BJ (cell line): ENCODE data around the gene EXOC6B. TPM values are rescaled to one million over a fixed set of nuclear protein-coding genes. Genes with fewer than 3 reads are reported as not detected.

Source experiments
- CTCF ChIA-PET: fragments of 350-600 bp; formaldehyde crosslinking; extraction: SDS; loops from one replicate; lab custom pipeline; 2021; ENCODE audit warnings: antibody characterized with exemption, inconsistent platforms; lab: Yijun Ruan, JAX
- POLR2A ChIA-PET: fragments of 300-600 bp; sonication (Branson Sonifier 250); formaldehyde crosslinking; extraction: SDS; loops from one replicate; lab custom pipeline; 2021; ENCODE audit warnings: antibody characterized with exemption; lab: Charles Lee
- DNase-seq: peaks from one replicate; pipeline ENCODE4 v3.0.0-alpha.2; 2011; ENCODE audit warnings: low read depth
- H3K27me3 ChIP-seq: 2 replicates; pipeline ENCODE4 v1.6.0; 2011; ENCODE audit warnings: low read length; ENCODE audit not compliant: control insufficient read depth, insufficient read depth
- H3K36me3 ChIP-seq: 2 replicates; pipeline ENCODE4 v1.5.1; 2011; ENCODE audit warnings: low read length; ENCODE audit not compliant: control insufficient read depth, insufficient read depth
- H3K4me3 ChIP-seq: 2 replicates; pipeline ENCODE4 v1.5.1; 2011; ENCODE audit warnings: low read depth, mild to moderate bottlenecking, control low read depth, low read length
- polyA plus RNA-seq: library from polyadenylated mRNA; depleted of rRNA; stranded (reverse); fragments of >200 nt; gene quantifications from 2 replicates; pipeline ENCODE4 v1.2.3, GENCODE V29; 2011
- TF ChIP-seq, protein P1 (sequence below): IDR thresholded peaks from 2 replicates; pipeline ENCODE4 v1.5.1; 2011; ENCODE audit warnings: low read depth, mild to moderate bottlenecking, control low read depth, inconsistent platforms, low read length, moderate library complexity; ENCODE audit not compliant: insufficient read depth

The EXOC6B gene
- polyA plus RNA-seq, 1 experiment = 15.5 TPM

DNA sequence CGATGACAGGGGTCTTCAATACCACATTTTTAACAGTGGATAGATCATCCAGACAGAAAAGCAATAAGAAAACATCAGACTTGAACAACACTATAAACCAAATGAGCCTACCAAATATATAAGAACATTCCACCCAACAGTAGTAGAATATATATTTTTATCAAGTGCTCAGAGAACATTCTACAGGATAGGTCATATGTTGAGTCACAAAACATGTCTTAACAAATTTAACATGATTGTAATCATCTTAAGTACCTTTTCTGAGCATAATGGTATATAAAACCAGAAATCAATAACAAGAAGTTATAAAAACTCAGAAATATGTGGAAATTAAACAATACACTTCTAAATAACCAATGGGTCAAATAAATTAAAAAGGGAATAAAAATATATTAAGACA lies 484.2 kb downstream of the EXOC6B start:
- Histone ChIP-seq H3K36me3 (no peaks in the 10 kb centered on the region), H3K27me3 (no peaks in the 10 kb centered on the region), H3K4me3 (no peak overlapping the region)
- no peak for DNase-seq
- TF ChIP-seq, protein P1, sequence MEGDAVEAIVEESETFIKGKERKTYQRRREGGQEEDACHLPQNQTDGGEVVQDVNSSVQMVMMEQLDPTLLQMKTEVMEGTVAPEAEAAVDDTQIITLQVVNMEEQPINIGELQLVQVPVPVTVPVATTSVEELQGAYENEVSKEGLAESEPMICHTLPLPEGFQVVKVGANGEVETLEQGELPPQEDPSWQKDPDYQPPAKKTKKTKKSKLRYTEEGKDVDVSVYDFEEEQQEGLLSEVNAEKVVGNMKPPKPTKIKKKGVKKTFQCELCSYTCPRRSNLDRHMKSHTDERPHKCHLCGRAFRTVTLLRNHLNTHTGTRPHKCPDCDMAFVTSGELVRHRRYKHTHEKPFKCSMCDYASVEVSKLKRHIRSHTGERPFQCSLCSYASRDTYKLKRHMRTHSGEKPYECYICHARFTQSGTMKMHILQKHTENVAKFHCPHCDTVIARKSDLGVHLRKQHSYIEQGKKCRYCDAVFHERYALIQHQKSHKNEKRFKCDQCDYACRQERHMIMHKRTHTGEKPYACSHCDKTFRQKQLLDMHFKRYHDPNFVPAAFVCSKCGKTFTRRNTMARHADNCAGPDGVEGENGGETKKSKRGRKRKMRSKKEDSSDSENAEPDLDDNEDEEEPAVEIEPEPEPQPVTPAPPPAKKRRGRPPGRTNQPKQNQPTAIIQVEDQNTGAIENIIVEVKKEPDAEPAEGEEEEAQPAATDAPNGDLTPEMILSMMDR = no peak
- ChIA-PET POLR2A (no interaction called here), CTCF (no interaction called here)

DNA sequence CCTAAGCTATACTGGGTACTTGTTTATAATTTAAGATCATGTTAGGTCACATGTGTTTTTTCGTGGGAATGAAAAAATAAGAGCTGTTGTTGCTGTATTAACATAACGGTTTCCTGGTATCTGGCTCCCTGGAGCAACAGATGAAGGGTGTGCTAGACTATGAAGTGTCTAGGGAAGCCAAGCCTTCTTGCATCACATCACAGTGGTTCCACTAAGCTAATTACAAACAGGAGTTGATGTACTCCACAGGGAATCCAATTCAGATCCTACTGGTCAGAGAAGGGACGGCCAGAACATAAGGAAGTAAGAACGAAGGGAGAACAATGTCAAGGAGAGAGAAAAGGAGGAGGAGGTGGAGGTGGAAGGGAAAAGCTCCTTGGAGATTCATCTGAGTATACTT lies 485.2 kb downstream of the EXOC6B start:
- TF ChIP-seq, protein P1 = no peak
- Histone ChIP-seq H3K27me3 (no peaks in the 10 kb centered on the region), H3K36me3 (no peaks in the 10 kb centered on the region), H3K4me3 (no peak overlapping the region)
- CTCF ChIA-PET = interaction anchor here (0.8 kb wide), 1 partner anchor 8 kb away, joined by 3 read pairs; no protein-coding TSS in a partner anchor
- DNase-seq = peak; percentile 1
- POLR2A ChIA-PET = no interaction called here

DNA sequence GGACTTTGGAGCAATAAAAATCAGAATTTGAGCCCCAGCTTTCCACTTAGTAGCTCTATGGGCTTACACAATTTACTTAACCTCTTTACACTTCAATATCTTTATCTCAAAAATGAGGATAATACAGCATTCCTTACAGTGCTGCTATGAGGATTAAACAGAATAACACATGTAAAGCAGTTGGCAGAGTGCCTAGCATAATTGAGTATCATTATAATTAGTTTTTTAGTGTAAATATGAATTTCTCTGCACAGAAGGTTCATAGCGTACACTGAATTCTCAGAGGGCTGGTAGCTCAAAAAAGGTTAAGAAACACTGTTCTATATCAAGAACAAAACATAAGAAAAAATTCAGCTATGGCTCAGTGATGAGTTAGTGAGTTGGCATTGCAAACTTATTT lies 487.8 kb downstream of the EXOC6B start:
- TF ChIP-seq, protein P1 = no peak
- no peak for DNase-seq
- ChIA-PET POLR2A (no interaction called here), CTCF (interaction anchor here (0.9 to 2.1 kb wide), 3 partner anchors 10 to 102 kb away, joined by 3 to 6 read pairs (median 3); no protein-coding TSS in a partner anchor)
- H3K27me3 ChIP-seq = no peaks in the 10 kb centered on the region
- H3K4me3 ChIP-seq = no peak overlapping the region
- no peaks in the 10 kb centered on the region for H3K36me3 ChIP-seq

DNA sequence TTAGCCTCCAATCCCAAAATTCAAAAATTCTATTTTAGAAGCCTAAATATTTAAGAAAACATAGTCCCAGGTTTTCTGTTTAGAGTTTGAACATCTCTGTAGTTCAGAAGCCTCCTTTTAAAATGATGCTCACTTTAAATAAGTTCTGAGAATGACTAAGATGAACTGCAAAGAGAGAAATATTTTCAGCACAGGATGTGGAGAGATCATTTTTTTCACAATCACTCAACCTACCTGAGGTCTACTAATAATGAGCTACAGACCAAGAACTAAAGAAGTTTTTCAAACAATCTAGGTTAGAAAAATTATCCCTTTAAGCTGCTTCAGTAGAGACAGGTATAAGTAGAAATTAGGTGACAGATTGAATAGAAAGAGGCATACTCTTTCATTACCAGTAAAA lies 493.1 kb downstream of the EXOC6B start:
- Histone ChIP-seq H3K27me3 (no peaks in the 10 kb centered on the region), H3K36me3 (no peaks in the 10 kb centered on the region), H3K4me3 (no peak overlapping the region)
- CTCF ChIA-PET = no interaction called here
- POLR2A ChIA-PET = no interaction called here
- TF ChIP-seq, protein P1 = no peak
- DNase-seq = no peak

DNA sequence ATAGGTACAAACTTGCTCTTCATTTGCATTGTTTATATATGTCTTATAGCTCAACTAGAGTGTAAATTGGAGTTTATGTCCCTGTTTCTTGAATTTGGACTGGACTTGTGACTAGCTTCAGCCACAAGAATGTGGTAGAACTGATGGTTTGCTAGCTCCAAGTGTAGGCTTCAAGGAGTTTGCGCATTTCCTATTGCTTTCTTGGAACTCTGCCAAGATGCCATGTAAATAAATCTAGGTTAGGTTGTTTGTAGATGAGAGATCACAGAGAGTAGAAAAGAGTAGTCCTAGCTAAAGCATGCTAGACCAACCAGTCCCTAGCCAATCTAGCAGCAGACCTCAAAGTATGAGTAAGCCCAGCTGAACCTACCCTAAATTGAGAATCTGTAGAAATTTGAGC lies 495.2 kb downstream of the EXOC6B start:
- ChIA-PET CTCF (no interaction called here), POLR2A (no interaction called here)
- no peak overlapping the region for H3K4me3 ChIP-seq
- no peaks in the 10 kb centered on the region for H3K36me3 ChIP-seq
- DNase-seq = no peak
- H3K27me3 ChIP-seq = no peaks in the 10 kb centered on the region
- TF ChIP-seq, protein P1 = no peak
